Measurements from ENCODE around the gene KDM7A. TPM values are rescaled to one million over a fixed set of nuclear protein-coding genes. Genes with fewer than 3 reads are reported as not detected.
A peak's percentile ranks its signal among the peaks of the same experiment; 100 is the strongest.

KDM7A gene
- total RNA-seq, 4 donors from 2014 or later, result 59.0 to 108 (median 66.9) TPM

DNA sequence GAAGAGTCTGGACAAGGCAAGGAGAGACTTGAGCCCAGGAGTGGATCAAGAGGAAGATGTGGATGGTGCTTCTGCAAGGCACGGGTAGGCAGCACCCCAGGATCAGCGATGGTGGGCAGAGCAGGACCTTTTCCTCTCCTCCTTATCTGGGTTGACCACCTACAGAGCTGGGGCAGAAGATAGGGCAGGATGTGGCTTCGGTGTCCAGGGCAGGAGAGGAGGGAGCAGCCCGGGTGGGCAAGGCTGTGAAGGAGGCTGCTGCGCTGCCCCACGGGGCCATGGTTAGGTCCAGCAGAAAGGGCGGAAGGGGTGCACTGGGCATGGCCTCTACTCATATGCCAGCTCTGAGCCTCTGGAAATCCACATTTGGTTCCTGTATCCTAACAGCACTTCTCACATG is 94.0 kb downstream of the KDM7A start:
- TF ChIP-seq, protein P1, sequence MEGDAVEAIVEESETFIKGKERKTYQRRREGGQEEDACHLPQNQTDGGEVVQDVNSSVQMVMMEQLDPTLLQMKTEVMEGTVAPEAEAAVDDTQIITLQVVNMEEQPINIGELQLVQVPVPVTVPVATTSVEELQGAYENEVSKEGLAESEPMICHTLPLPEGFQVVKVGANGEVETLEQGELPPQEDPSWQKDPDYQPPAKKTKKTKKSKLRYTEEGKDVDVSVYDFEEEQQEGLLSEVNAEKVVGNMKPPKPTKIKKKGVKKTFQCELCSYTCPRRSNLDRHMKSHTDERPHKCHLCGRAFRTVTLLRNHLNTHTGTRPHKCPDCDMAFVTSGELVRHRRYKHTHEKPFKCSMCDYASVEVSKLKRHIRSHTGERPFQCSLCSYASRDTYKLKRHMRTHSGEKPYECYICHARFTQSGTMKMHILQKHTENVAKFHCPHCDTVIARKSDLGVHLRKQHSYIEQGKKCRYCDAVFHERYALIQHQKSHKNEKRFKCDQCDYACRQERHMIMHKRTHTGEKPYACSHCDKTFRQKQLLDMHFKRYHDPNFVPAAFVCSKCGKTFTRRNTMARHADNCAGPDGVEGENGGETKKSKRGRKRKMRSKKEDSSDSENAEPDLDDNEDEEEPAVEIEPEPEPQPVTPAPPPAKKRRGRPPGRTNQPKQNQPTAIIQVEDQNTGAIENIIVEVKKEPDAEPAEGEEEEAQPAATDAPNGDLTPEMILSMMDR (IDR thresholded peaks at IDR 0.05 in 4 of 5, conservative IDR thresholded peaks at IDR 0.05 in 1 of 5), result no peak
- TF ChIP-seq POLR2A (IDR thresholded peaks at IDR 0.05), result no peak
- H3K4me3 ChIP-seq, result no peak overlapping the region
- H3K4me1 ChIP-seq, result peaks cover 0 to 3% of the 10 kb centered on the region in 2 donors
- no peaks in the 10 kb centered on the region for H3K27me3 ChIP-seq
- in situ Hi-C loops (cut with MboI; ENCODE audit: low sequenced_read_pairs in 4 of 4) (no loop called here), intact Hi-C loops (cut with DNase I; ENCODE audit: low total_unique reads) (no loop called here)
- peaks cover 0 to 12% of the 10 kb centered on the region in 2 donors for H3K36me3 ChIP-seq
- DNase-seq (no peak), ATAC-seq (no peak)
- no peak overlapping the region for H3K27ac ChIP-seq
- no peaks in the 10 kb centered on the region for H3K9me3 ChIP-seq

DNA sequence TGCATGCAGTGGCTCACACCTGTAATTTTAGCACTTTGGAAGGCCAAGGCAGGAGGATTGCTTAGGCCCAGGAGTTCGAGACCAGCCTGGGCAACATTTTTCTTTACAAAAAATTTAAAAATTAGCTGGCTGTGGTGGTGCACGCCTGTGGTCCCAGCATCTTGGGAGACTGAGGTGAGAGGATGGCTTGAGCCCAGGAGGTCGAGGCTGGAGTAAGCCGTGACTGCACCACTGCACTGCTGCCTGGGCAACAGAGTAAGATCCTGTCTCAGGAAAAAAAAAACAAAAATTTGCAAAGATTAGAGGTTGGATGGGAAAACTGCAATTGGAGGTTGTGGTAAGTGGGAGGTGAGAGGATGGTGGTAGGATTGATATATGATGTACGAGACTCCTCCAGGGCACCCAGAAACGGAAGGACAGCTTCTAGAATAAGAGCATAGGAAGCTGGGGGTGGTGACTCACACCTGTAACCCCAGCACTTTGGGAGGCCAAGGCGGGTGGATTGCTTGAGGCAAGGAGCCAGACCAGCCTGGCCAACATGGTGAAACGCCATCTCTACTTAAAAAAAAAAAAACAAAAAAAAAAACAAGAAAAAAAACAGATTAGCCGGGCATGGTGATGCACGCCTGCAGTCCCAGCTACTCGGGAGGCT is 94.9 kb downstream of the KDM7A start:
- peaks cover 0 to 3% of the 10 kb centered on the region in 2 donors for H3K36me3 ChIP-seq
- H3K4me1 ChIP-seq, result peaks cover 0 to 3% of the 10 kb centered on the region in 2 donors
- DNase-seq, result no peak
- intact Hi-C loops (cut with DNase I; ENCODE audit: low total_unique reads), result no loop called here
- H3K27me3 ChIP-seq, result no peaks in the 10 kb centered on the region
- no peak overlapping the region for H3K27ac ChIP-seq
- ATAC-seq, result no peak
- H3K4me3 ChIP-seq, result no peak overlapping the region
- in situ Hi-C loops (cut with MboI; ENCODE audit: low sequenced_read_pairs in 4 of 4), result no loop called here
- TF ChIP-seq, protein P1 (IDR thresholded peaks at IDR 0.05 in 4 of 5, conservative IDR thresholded peaks at IDR 0.05 in 1 of 5), result no peak
- no peak for TF ChIP-seq POLR2A (IDR thresholded peaks at IDR 0.05)
- H3K9me3 ChIP-seq, result no peaks in the 10 kb centered on the region

DNA sequence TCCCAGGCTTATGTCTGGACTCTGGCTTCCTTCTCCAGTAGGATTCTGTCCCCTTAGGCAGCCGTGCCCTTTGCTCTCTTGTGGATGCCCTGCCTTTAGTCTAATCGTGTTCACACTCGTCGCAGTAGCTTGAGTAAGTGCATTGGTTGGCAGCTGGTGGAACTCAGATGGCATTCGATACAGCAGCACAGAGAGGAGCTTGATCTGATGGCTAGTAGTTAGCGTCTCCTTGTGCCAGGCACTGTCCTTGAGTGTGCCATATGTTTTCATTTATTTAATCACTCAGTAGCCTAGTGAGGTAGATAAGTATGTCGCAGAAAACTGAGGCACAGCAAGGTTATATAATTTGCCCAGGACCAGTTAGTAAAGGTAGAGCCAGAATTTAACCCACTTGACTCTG is 95.9 kb downstream of the KDM7A start:
- H3K4me3 ChIP-seq, result no peak overlapping the region
- DNase-seq (no peak), ATAC-seq (no peak)
- in situ Hi-C loops (cut with MboI; ENCODE audit: low sequenced_read_pairs in 4 of 4) (no loop called here), intact Hi-C loops (cut with DNase I; ENCODE audit: low total_unique reads) (no loop called here)
- no peaks in the 10 kb centered on the region for H3K27me3 ChIP-seq
- no peak overlapping the region for H3K27ac ChIP-seq
- H3K36me3 ChIP-seq, result no peaks in the 10 kb centered on the region
- TF ChIP-seq POLR2A (IDR thresholded peaks at IDR 0.05), result no peak
- TF ChIP-seq, protein P1 (IDR thresholded peaks at IDR 0.05 in 4 of 5, conservative IDR thresholded peaks at IDR 0.05 in 1 of 5), result no peak
- H3K4me1 ChIP-seq, result peaks cover 0 to 3% of the 10 kb centered on the region in 2 donors
- H3K9me3 ChIP-seq, result no peaks in the 10 kb centered on the region

DNA sequence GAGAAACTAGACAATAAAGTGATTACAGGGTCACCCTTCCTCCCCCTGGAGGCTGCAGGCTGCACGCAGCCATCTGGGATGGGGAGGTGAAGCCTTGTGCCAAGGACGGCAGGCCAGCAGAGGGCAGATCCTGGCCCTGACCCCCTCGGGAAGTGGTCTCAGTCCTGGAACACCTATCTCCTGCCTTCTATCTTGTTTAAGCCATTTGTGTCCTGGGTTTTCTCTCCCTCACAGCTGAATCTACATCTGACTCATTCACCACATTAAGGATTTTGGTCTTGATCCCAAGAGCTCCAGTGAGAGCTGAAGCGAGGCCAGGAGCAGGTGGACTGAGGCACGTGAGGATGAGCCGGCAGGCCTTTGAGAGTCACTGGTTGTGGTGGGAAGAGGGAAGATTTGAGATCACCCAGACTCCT is 97.7 kb downstream of the KDM7A start:
- in situ Hi-C loops (cut with MboI; ENCODE audit: low sequenced_read_pairs in 4 of 4) (no loop called here), intact Hi-C loops (cut with DNase I; ENCODE audit: low total_unique reads) (no loop called here)
- peak; percentile 57 to 76 for DNase-seq

More for the DNA sequence above, 97.7 kb downstream of the KDM7A start:
- peak overlapping the region in 2 of 4 donors; percentile 57 to 62 for H3K27ac ChIP-seq
- no peaks in the 10 kb centered on the region for H3K9me3 ChIP-seq
- no peak for TF ChIP-seq POLR2A (IDR thresholded peaks at IDR 0.05)
- TF ChIP-seq, protein P1 (IDR thresholded peaks at IDR 0.05 in 4 of 5, conservative IDR thresholded peaks at IDR 0.05 in 1 of 5), result peak in 1 of 5 experiments; percentile 11
- no peak overlapping the region for H3K4me3 ChIP-seq
- H3K36me3 ChIP-seq, result no peaks in the 10 kb centered on the region
- ATAC-seq, result peak; percentile 89 to 90
- H3K27me3 ChIP-seq, result peaks cover 0 to 3% (median 0%) of the 10 kb centered on the region in 3 donors
- H3K4me1 ChIP-seq, result peaks cover 0 to 3% of the 10 kb centered on the region in 2 donors

Data from gastrocnemius medialis (tissue), 4 donors.